ENCODE data around the gene SLC25A21.

DNA sequence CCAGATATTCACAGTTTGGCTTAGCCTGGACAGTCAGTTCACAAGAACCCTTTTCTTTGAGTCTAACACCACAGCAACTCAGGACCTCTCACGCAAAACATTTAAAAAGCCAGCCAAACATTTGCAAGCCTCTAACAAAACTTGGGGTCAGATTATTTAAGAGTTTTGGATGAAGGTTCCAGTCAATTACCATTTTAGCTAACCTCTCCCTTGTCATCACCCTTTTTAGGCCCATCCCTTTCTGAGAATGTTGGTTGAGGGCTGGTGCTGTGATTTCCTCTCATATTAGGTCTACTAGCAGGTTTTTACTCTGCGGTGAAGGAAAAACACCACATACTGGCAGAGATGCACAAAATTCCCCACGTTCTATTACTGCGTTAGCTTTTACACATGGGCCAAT, 490.1 kb downstream of the SLC25A21 start:
- TF ChIP-seq POLR2A (IDR thresholded peaks at IDR 0.05) = no peak
- no peak for TF ChIP-seq CTCF (IDR thresholded peaks at IDR 0.05)

Data from lower leg skin (tissue), 3 donors.